ENCODE results near the gene AHRR. TPM values are rescaled to one million over a fixed set of nuclear protein-coding genes. Genes with fewer than 3 reads are reported as not detected.
A peak's percentile ranks its signal among the peaks of the same experiment; 100 is the strongest.
"Not testable (repeated sequence)": the region's sequence is repeated elsewhere in the genome, so short reads cannot be mapped to it uniquely, and the experiment has no call there.

AHRR gene
- total RNA-seq, 2 donors from 2014 or later = 4.1 to 11.0 TPM

GRCh38 chr5:470961-471749 lies 149.6 kb downstream of the AHRR start:
- peaks cover 6 to 13% of the 10 kb centered on the region in 2 donors for H3K4me1 Mint-ChIP-seq (ENCODE audit: low read depth in 2 of 2)
- ATAC-seq (no peak), DNase-seq (ENCODE audit: low spot score) (no peak)
- peaks cover 0 to 7% of the 10 kb centered on the region in 2 donors for H3K27me3 Mint-ChIP-seq
- peak overlapping the region; percentile 42 to 60 for H3K27ac Mint-ChIP-seq
- peak overlapping the region; percentile 80 for H3K4me3 Mint-ChIP-seq
- no peaks in the 10 kb centered on the region for H3K36me3 Mint-ChIP-seq
- no peaks in the 10 kb centered on the region for H3K9me3 Mint-ChIP-seq

DNA sequence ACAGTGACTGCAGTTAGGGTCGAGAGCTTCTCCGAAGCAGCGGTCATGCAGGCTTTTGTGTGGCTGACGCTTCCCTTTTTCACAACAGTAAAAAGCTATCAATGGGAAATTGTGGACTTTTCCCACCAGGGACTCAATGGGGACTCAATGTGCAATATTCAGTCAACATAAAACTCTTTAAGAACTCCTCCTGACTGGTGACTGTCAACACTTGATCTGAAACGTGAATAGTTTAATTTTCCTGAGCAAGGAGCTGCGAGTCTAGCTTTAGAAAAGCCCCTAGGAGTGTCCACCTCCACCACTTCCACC lies 150.2 kb downstream of the AHRR start:
- Mint-ChIP-seq H3K27me3 (peaks cover 0 to 8% of the 10 kb centered on the region in 2 donors), H3K4me3 (peak overlapping the region; percentile 80), H3K4me1 (ENCODE audit: low read depth in 2 of 2) (peaks cover 6 to 13% of the 10 kb centered on the region in 2 donors), H3K27ac (peak overlapping the region; percentile 42 to 60), H3K9me3 (no peaks in the 10 kb centered on the region), H3K36me3 (no peaks in the 10 kb centered on the region)
- no peak for DNase-seq (ENCODE audit: low spot score)
- no peak for ATAC-seq

- Mint-ChIP-seq H3K4me1 (ENCODE audit: low read depth in 2 of 2) (peaks cover 6 to 13% of the 10 kb centered on the region in 2 donors), H3K9me3 (no peaks in the 10 kb centered on the region), H3K4me3 (peak overlapping the region; percentile 80), H3K27ac (peak overlapping the region; percentile 42 to 60), H3K27me3 (peaks cover 0 to 10% of the 10 kb centered on the region in 2 donors), H3K36me3 (no peaks in the 10 kb centered on the region)
- ATAC-seq (peak; percentile 1 to 29), DNase-seq (ENCODE audit: low spot score) (no peak)
These were observed 150.7 kb downstream of the AHRR start for GRCh38 chr5:472076-472655.

- no peak overlapping the region for H3K27ac Mint-ChIP-seq
- H3K4me1 Mint-ChIP-seq (ENCODE audit: low read depth in 2 of 2) = peaks cover 6 to 16% of the 10 kb centered on the region in 2 donors
- ATAC-seq = peak; percentile 90 to 93
- H3K36me3 Mint-ChIP-seq = no peaks in the 10 kb centered on the region
- H3K9me3 Mint-ChIP-seq = no peaks in the 10 kb centered on the region
- peaks cover 0 to 16% of the 10 kb centered on the region in 2 donors for H3K27me3 Mint-ChIP-seq
- peak overlapping the region; percentile 60 for H3K4me3 Mint-ChIP-seq
- DNase-seq (ENCODE audit: low spot score) = peak; percentile 92
These were observed 151.4 kb downstream of the AHRR start for GRCh38 chr5:472656-473550.

- Mint-ChIP-seq H3K9me3 (no peaks in the 10 kb centered on the region), H3K27ac (no peak overlapping the region), H3K4me1 (ENCODE audit: low read depth in 2 of 2) (peaks cover 6 to 16% of the 10 kb centered on the region in 2 donors), H3K4me3 (peak overlapping the region; percentile 82), H3K27me3 (peaks cover 0 to 16% of the 10 kb centered on the region in 2 donors), H3K36me3 (no peaks in the 10 kb centered on the region)
- no peak for ATAC-seq
- no peak for DNase-seq (ENCODE audit: low spot score)
These were observed 152.2 kb downstream of the AHRR start for GRCh38 chr5:473551-474192.

DNA sequence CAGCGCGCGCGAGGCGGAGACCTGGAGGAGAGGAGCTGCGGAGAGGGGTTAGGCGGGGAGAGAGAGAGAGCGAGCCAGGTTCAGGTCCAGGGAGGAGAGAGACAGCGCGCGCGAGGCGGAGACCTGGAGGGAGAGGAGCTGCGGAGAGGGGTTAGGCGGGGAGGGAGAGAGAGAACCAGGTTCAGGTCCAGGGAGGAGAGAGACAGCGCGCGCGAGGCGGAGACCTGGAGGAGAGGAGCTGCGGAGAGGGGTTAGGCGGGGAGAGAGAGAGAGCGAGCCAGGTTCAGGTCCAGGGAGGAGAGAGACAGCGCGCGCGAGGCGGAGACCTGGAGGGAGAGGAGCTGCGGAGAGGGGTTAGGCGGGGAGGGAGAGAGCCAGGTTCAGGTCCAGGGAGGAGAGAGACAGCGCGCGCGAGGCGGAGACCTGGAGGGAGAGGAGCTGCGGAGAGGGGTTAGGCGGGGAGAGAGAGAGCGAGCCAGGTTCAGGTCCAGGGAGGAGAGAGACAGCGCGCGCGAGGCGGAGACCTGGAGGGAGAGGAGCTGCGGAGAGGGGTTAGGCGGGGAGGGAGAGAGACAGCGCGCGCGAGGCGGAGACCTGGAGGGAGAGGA lies 152.8 kb downstream of the AHRR start:
- Mint-ChIP-seq H3K4me1 (ENCODE audit: low read depth in 2 of 2) (peaks cover 6 to 16% of the 10 kb centered on the region in 2 donors), H3K4me3 (peak overlapping the region; percentile 82), H3K27me3 (peaks cover 0 to 16% of the 10 kb centered on the region in 2 donors)
- H3K9me3 Mint-ChIP-seq; DNase-seq (ENCODE audit: low spot score); H3K36me3 Mint-ChIP-seq; H3K27ac Mint-ChIP-seq; ATAC-seq: not testable (repeated sequence)

DNA sequence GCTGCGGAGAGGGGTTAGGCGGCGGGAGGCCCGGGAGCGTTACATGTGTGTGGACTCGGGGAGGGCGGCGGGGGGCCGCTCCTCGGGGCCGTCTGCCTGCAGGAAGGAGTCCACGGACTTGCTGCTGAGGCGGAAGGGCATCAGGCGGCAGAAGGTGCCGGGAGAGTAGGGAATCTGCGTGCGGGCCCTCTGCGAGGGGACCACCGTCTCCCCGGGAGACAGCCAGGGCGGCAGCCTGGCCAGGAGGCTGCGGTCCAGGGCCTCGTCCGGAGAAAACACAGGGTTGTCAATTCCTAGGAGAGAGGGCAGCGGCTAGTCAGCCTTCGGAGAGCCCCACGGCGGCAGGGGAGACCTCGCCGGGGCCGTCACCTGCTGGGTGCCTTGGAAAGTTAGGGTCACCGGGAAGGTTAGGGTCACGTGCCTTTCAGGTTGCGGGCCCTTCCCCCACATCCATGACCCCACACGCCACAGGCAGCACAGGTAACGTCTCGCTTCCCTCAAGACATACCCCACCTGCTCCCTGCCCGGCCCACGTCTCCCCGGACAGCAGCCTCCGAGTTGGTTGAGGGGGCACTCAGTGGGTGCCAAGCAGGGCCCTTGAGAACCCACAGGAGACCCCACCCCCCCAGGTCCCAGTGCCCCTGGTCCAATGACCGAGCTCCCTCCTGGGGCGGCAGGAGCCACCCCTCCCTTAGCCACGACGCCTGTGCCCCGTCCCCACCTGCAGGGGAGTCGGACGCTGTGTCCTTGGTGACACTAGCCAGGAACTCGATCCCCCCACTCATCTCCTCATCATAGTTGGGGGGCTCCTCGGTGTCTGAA lies 153.5 kb downstream of the AHRR start:
- DNase-seq (ENCODE audit: low spot score) (peak; percentile 56), ATAC-seq (no peak)
- Mint-ChIP-seq H3K36me3 (no peaks in the 10 kb centered on the region), H3K4me3 (peak overlapping the region; percentile 54), H3K27me3 (peaks cover 0 to 16% of the 10 kb centered on the region in 2 donors), H3K4me1 (ENCODE audit: low read depth in 2 of 2) (peaks cover 6 to 16% of the 10 kb centered on the region in 2 donors), H3K27ac (no peak overlapping the region), H3K9me3 (no peaks in the 10 kb centered on the region)

GRCh38 chr5:475704-476101 lies 154.2 kb downstream of the AHRR start:
- ATAC-seq = no peak
- Mint-ChIP-seq H3K27me3 (peaks cover 0 to 16% of the 10 kb centered on the region in 2 donors), H3K36me3 (no peaks in the 10 kb centered on the region), H3K4me3 (no peak overlapping the region), H3K27ac (no peak overlapping the region), H3K9me3 (no peaks in the 10 kb centered on the region), H3K4me1 (ENCODE audit: low read depth in 2 of 2) (peaks cover 6 to 16% of the 10 kb centered on the region in 2 donors)
- DNase-seq (ENCODE audit: low spot score) = peak; percentile 56

GRCh38 chr5:476102-476813 lies 154.7 kb downstream of the AHRR start:
- no peak for DNase-seq (ENCODE audit: low spot score)
- no peaks in the 10 kb centered on the region for H3K36me3 Mint-ChIP-seq
- no peak for ATAC-seq
- no peaks in the 10 kb centered on the region for H3K9me3 Mint-ChIP-seq
- no peak overlapping the region for H3K27ac Mint-ChIP-seq
- peaks cover 0 to 16% of the 10 kb centered on the region in 2 donors for H3K27me3 Mint-ChIP-seq
- no peak overlapping the region for H3K4me3 Mint-ChIP-seq
- peaks cover 6 to 16% of the 10 kb centered on the region in 2 donors for H3K4me1 Mint-ChIP-seq (ENCODE audit: low read depth in 2 of 2)

- no peaks in the 10 kb centered on the region for H3K9me3 Mint-ChIP-seq
- no peak overlapping the region for H3K27ac Mint-ChIP-seq
- DNase-seq (ENCODE audit: low spot score) (no peak), ATAC-seq (no peak)
- H3K4me1 Mint-ChIP-seq (ENCODE audit: low read depth in 2 of 2) = peaks cover 3 to 11% of the 10 kb centered on the region in 2 donors
- H3K27me3 Mint-ChIP-seq = peaks cover 0 to 16% of the 10 kb centered on the region in 2 donors
- H3K4me3 Mint-ChIP-seq = no peak overlapping the region
- no peaks in the 10 kb centered on the region for H3K36me3 Mint-ChIP-seq
These were observed 155.3 kb downstream of the AHRR start for GRCh38 chr5:476814-477175.

GRCh38 chr5:477247-477646 lies 155.7 kb downstream of the AHRR start:
- no peak for DNase-seq (ENCODE audit: low spot score)
- H3K36me3 Mint-ChIP-seq = no peaks in the 10 kb centered on the region
- no peak for ATAC-seq
- peaks cover 0 to 16% of the 10 kb centered on the region in 2 donors for H3K27me3 Mint-ChIP-seq
- no peak overlapping the region for H3K4me3 Mint-ChIP-seq
- no peaks in the 10 kb centered on the region for H3K9me3 Mint-ChIP-seq
- peaks cover 0 to 9% of the 10 kb centered on the region in 2 donors for H3K4me1 Mint-ChIP-seq (ENCODE audit: low read depth in 2 of 2)
- no peak overlapping the region for H3K27ac Mint-ChIP-seq

DNA sequence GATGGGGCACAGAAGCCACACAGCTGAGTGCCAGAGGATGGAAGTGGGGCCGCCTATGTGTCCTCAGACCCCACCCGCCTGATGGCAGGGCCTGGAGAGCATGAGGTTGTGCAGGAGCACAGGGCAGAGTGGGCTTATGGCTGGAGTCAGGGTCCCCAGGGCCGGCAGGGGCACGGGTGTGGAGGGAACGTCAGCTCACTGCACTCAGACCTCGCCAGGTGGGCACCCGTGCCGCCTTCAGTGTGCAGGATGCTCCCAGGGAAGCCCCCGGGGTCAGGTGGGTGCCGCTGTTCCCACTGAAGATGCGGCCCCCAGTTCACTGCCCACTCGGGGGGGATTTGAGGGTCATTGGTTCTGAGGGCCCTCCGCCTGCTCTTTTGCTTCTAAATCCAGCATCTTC lies 156.4 kb downstream of the AHRR start:
- H3K4me3 Mint-ChIP-seq = no peak overlapping the region
- no peak for DNase-seq (ENCODE audit: low spot score)
- peaks cover 0 to 9% of the 10 kb centered on the region in 2 donors for H3K4me1 Mint-ChIP-seq (ENCODE audit: low read depth in 2 of 2)
- H3K9me3 Mint-ChIP-seq = no peaks in the 10 kb centered on the region
- H3K27ac Mint-ChIP-seq = no peak overlapping the region
- ATAC-seq = no peak
- H3K27me3 Mint-ChIP-seq = peaks cover 0 to 16% of the 10 kb centered on the region in 2 donors
- H3K36me3 Mint-ChIP-seq = no peaks in the 10 kb centered on the region

All from natural killer cell treated with Interleukin-12 subunit alpha and Interleukin-12 subunit beta and Interleukin-15 and Interleukin-18, amount 100 ng/mL, for 72 hours (primary cell).